Raji (cell line): Measurements from ENCODE around the gene TEX13D.

ENCODE experiments used
- POLR2A ChIP-seq: IDR thresholded peaks from 2 replicates; pipeline ENCODE4 v1.6.1; 2011; ENCODE audit warnings: low read depth, low read length, control low read depth; ENCODE audit not compliant: insufficient read depth

TEX13D gene

GRCh38 chrX:124346117-124346876, 13.8 kb downstream of the TEX13D start, which contains the start of gene SH2D1A:
SH2D1A (plus strand) TSS chrX:124346563; CDS start chrX:124346643, 80 bp downstream.
- TF ChIP-seq POLR2A, result no peak

GRCh38 chrX:124346877-124347241, 14.4 kb downstream of the TEX13D start:
- no peak for TF ChIP-seq POLR2A

GRCh38 chrX:124347242-124347641, 14.8 kb downstream of the TEX13D start:
- no peak for TF ChIP-seq POLR2A

GRCh38 chrX:124348182-124348581, 15.7 kb downstream of the TEX13D start:
- TF ChIP-seq POLR2A, result no peak

- TF ChIP-seq POLR2A, result no peak
Measured at GRCh38 chrX:124348885-124349453, 16.5 kb downstream of the TEX13D start.

- no peak for TF ChIP-seq POLR2A
Measured at GRCh38 chrX:124354648-124355047, 22.2 kb downstream of the TEX13D start.

- no peak for TF ChIP-seq POLR2A
Measured at GRCh38 chrX:124358800-124359383, 26.4 kb downstream of the TEX13D start.

GRCh38 chrX:124362072-124362471, 29.6 kb downstream of the TEX13D start:
- no peak for TF ChIP-seq POLR2A

- no peak for TF ChIP-seq POLR2A
Measured at GRCh38 chrX:124362761-124363160, 30.3 kb downstream of the TEX13D start.

GRCh38 chrX:124369722-124370121, 37.3 kb downstream of the TEX13D start:
- TF ChIP-seq POLR2A, result no peak

GRCh38 chrX:124373348-124373747, 40.9 kb downstream of the TEX13D start:
- TF ChIP-seq POLR2A, result no peak

- no peak for TF ChIP-seq POLR2A
Measured at GRCh38 chrX:124378643-124379042, 46.2 kb downstream of the TEX13D start.

- no peak for TF ChIP-seq POLR2A
Measured at GRCh38 chrX:124383354-124383753, 50.9 kb downstream of the TEX13D start.

GRCh38 chrX:124386401-124386800, 53.9 kb downstream of the TEX13D start:
- TF ChIP-seq POLR2A, result no peak
